ENCODE results near the gene PHKA2.

Gene PHKA2

DNA sequence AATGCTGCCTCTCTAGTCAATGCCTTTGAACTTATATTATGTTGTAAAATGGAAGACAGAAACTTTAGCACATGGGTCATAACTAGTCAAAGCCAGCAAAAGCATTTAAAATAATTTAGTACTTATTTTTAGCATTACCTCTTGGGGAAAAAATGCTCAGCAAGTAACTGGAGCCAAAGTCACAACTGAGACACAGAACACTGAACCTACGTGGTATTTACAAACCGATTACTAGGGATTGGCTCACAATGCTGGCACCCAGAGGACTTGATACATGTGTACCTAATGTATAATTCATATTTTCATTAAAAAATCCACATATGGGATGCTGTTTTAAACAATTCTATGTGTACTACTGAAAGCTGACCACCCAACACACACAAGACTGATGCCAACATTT lies 38.4 kb downstream of the PHKA2 start:
- Histone ChIP-seq H3K36me3 (replicated peaks) (no peaks in the 10 kb centered on the region), H3K4me3 (ENCODE audit: low read depth, low read length) (no peak overlapping the region), H3K27ac (no peak overlapping the region), H3K27me3 (replicated peaks) (no peaks in the 10 kb centered on the region)
- in situ Hi-C loops (cut with HindIII; ENCODE audit: low pct_ligation_motif_present, low sequenced_read_pairs), result no loop called here
- TF ChIP-seq CTCF (IDR thresholded peaks at IDR 0.05; ENCODE audit: low read depth, low read length, missing control alignments), result no peak
- DNase-seq, result no peak

GRCh38 chrX:18944482-18944881 lies 39.4 kb downstream of the PHKA2 start:
- TF ChIP-seq CTCF (IDR thresholded peaks at IDR 0.05; ENCODE audit: low read depth, low read length, missing control alignments), result no peak
- H3K4me3 ChIP-seq (ENCODE audit: low read depth, low read length), result no peak overlapping the region
- in situ Hi-C loops (cut with HindIII; ENCODE audit: low pct_ligation_motif_present, low sequenced_read_pairs), result no loop called here

DNA sequence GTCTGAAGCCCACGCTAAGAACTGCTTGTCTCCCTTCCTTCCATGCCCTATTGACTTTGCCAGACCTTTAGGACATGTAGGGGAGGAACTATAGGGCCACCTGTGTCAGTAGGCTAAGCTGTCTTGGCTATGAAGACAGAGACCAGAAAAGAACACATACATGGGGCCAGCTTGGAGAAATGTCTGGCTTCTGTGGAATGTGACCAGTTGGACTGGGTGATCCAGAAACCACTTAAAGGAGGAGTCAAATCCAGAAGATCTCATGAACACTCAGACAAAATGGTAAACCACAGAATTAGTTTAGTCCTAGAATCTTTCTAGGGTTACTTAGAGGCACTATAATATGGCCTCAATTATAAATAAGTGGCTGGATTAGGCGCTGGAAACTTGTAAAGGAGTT lies 42.0 kb downstream of the PHKA2 start:
- Histone ChIP-seq H3K27ac (no peak overlapping the region), H3K27me3 (replicated peaks) (no peaks in the 10 kb centered on the region), H3K36me3 (replicated peaks) (no peaks in the 10 kb centered on the region), H3K4me3 (ENCODE audit: low read depth, low read length) (no peak overlapping the region)
- no peak for TF ChIP-seq CTCF (IDR thresholded peaks at IDR 0.05; ENCODE audit: low read depth, low read length, missing control alignments)
- no peak for DNase-seq
- in situ Hi-C loops (cut with HindIII; ENCODE audit: low pct_ligation_motif_present, low sequenced_read_pairs), result no loop called here

More at GRCh38 chrX:18944482-18944881, 39.4 kb downstream of the PHKA2 start:
- Histone ChIP-seq H3K27ac (no peak overlapping the region), H3K36me3 (replicated peaks) (no peaks in the 10 kb centered on the region), H3K27me3 (replicated peaks) (no peaks in the 10 kb centered on the region)
- no peak for DNase-seq

DNA sequence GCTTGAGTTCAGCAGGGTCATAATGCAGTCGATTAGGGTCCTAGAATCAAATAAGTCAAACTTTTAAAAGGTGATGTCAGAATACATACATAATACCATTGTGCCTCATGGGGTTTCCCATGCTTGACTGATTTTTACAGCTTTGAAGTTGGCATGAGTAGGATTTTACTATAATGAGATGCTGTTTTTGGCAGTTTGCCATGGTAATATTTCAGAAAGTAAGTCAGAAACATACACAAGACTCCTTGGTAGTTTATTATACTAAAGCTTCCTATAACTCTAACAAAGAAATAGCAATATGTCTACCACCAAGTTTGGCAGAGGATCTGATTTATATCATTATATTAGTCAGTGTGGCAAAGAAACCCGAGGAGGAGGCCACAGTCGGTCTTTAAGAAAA lies 45.2 kb downstream of the PHKA2 start:
- H3K27ac ChIP-seq, result no peak overlapping the region
- DNase-seq, result no peak
- in situ Hi-C loops (cut with HindIII; ENCODE audit: low pct_ligation_motif_present, low sequenced_read_pairs), result no loop called here
- H3K4me3 ChIP-seq (ENCODE audit: low read depth, low read length), result no peak overlapping the region
- H3K27me3 ChIP-seq (replicated peaks), result no peaks in the 10 kb centered on the region
- TF ChIP-seq CTCF (IDR thresholded peaks at IDR 0.05; ENCODE audit: low read depth, low read length, missing control alignments), result no peak
- H3K36me3 ChIP-seq (replicated peaks), result no peaks in the 10 kb centered on the region

GRCh38 chrX:18937173-18937572 lies 46.7 kb downstream of the PHKA2 start:
- Histone ChIP-seq H3K27ac (no peak overlapping the region), H3K4me3 (ENCODE audit: low read depth, low read length) (no peak overlapping the region), H3K36me3 (replicated peaks) (no peaks in the 10 kb centered on the region), H3K27me3 (replicated peaks) (no peaks in the 10 kb centered on the region)
- in situ Hi-C loops (cut with HindIII; ENCODE audit: low pct_ligation_motif_present, low sequenced_read_pairs), result no loop called here
- TF ChIP-seq CTCF (IDR thresholded peaks at IDR 0.05; ENCODE audit: low read depth, low read length, missing control alignments), result no peak
- no peak for DNase-seq

GRCh38 chrX:18935893-18936292 lies 48.0 kb downstream of the PHKA2 start:
- in situ Hi-C loops (cut with HindIII; ENCODE audit: low pct_ligation_motif_present, low sequenced_read_pairs), result no loop called here
- Histone ChIP-seq H3K27me3 (replicated peaks) (no peaks in the 10 kb centered on the region), H3K27ac (no peak overlapping the region), H3K4me3 (ENCODE audit: low read depth, low read length) (no peak overlapping the region), H3K36me3 (replicated peaks) (no peaks in the 10 kb centered on the region)
- TF ChIP-seq CTCF (IDR thresholded peaks at IDR 0.05; ENCODE audit: low read depth, low read length, missing control alignments), result no peak
- no peak for DNase-seq
